Skeletal muscle satellite cell (primary cell): ENCODE data around the gene DACT2.

Experiments
- H3K27me3 ChIP-seq: 2 replicates; pipeline ENCODE4 v1.7.0; 2013; ENCODE audit warnings: low read length; ENCODE audit not compliant: control insufficient read depth, insufficient read depth
- H3K36me3 ChIP-seq: 2 replicates; pipeline ENCODE4 v1.7.0; 2013; ENCODE audit warnings: mild to moderate bottlenecking, control low read depth, low read length; ENCODE audit not compliant: insufficient read depth
- H3K4me1 ChIP-seq: 2 replicates; pipeline ENCODE4 v1.7.0; 2013; ENCODE audit warnings: low read length; ENCODE audit not compliant: control insufficient read depth, insufficient read depth
- H3K4me2 ChIP-seq: 2 replicates; pipeline ENCODE4 v1.7.0; 2013; ENCODE audit warnings: mild to moderate bottlenecking, low read length
- H3K4me3 ChIP-seq: 2 replicates; pipeline ENCODE4 v1.7.0; 2013; ENCODE audit warnings: low read length
- H3K9ac ChIP-seq: 2 replicates; pipeline ENCODE4 v1.7.0; 2013; ENCODE audit warnings: mild to moderate bottlenecking, low read depth, low read length, moderate library complexity
- H3K9me3 ChIP-seq: replicated peaks from 2 replicates; pipeline ENCODE4 v1.7.0; 2013; ENCODE audit warnings: mild to moderate bottlenecking, control low read depth, low read length

The DACT2 gene

GRCh38 chr6:168278904-168279303 lies 40.7 kb downstream of the DACT2 start:
- no peak overlapping the region for H3K4me3 ChIP-seq
- H3K27me3 ChIP-seq, result no peaks in the 10 kb centered on the region
- no peaks in the 10 kb centered on the region for H3K36me3 ChIP-seq
- peaks cover 15% of the 10 kb centered on the region for H3K9me3 ChIP-seq
- H3K4me2 ChIP-seq, result no peak overlapping the region
- H3K4me1 ChIP-seq, result no peaks in the 10 kb centered on the region
- no peak overlapping the region for H3K9ac ChIP-seq

GRCh38 chr6:168277274-168277669 lies 42.3 kb downstream of the DACT2 start:
- H3K36me3 ChIP-seq, result no peaks in the 10 kb centered on the region
- H3K27me3 ChIP-seq, result no peaks in the 10 kb centered on the region
- peaks cover 15% of the 10 kb centered on the region for H3K9me3 ChIP-seq

GRCh38 chr6:168276576-168277273 lies 42.9 kb downstream of the DACT2 start:
- peaks cover 17% of the 10 kb centered on the region for H3K9me3 ChIP-seq
- no peaks in the 10 kb centered on the region for H3K36me3 ChIP-seq
- H3K4me1 ChIP-seq, result no peaks in the 10 kb centered on the region
- no peaks in the 10 kb centered on the region for H3K27me3 ChIP-seq
- no peak overlapping the region for H3K4me2 ChIP-seq
- H3K9ac ChIP-seq, result no peak overlapping the region
- H3K4me3 ChIP-seq, result no peak overlapping the region

More at GRCh38 chr6:168277274-168277669, 42.3 kb downstream of the DACT2 start:
- no peak overlapping the region for H3K4me2 ChIP-seq
- H3K4me1 ChIP-seq, result no peaks in the 10 kb centered on the region
- H3K9ac ChIP-seq, result no peak overlapping the region
- no peak overlapping the region for H3K4me3 ChIP-seq

GRCh38 chr6:168275168-168275567 lies 44.4 kb downstream of the DACT2 start:
- peaks cover 13% of the 10 kb centered on the region for H3K9me3 ChIP-seq
- no peak overlapping the region for H3K4me2 ChIP-seq
- H3K36me3 ChIP-seq, result no peaks in the 10 kb centered on the region
- H3K27me3 ChIP-seq, result no peaks in the 10 kb centered on the region
- no peak overlapping the region for H3K4me3 ChIP-seq
- H3K4me1 ChIP-seq, result no peaks in the 10 kb centered on the region
- H3K9ac ChIP-seq, result no peak overlapping the region

- H3K9ac ChIP-seq, result no peak overlapping the region
- H3K4me1 ChIP-seq, result no peaks in the 10 kb centered on the region
- H3K27me3 ChIP-seq, result no peaks in the 10 kb centered on the region
- H3K9me3 ChIP-seq, result peaks cover 9% of the 10 kb centered on the region
- no peaks in the 10 kb centered on the region for H3K36me3 ChIP-seq
- no peak overlapping the region for H3K4me2 ChIP-seq
- no peak overlapping the region for H3K4me3 ChIP-seq
Measured at GRCh38 chr6:168274037-168274952, 45.3 kb downstream of the DACT2 start.

- Histone ChIP-seq H3K36me3 (no peaks in the 10 kb centered on the region), H3K27me3 (no peaks in the 10 kb centered on the region), H3K4me1 (no peaks in the 10 kb centered on the region), H3K9ac (no peak overlapping the region), H3K9me3 (peaks cover 12% of the 10 kb centered on the region), H3K4me3 (no peak overlapping the region), H3K4me2 (no peak overlapping the region)
Measured at GRCh38 chr6:168273441-168274036, 46.0 kb downstream of the DACT2 start.

GRCh38 chr6:168272415-168273325 lies 46.9 kb downstream of the DACT2 start:
- no peak overlapping the region for H3K4me3 ChIP-seq
- no peak overlapping the region for H3K4me2 ChIP-seq
- H3K9ac ChIP-seq, result no peak overlapping the region
- no peaks in the 10 kb centered on the region for H3K4me1 ChIP-seq
- no peaks in the 10 kb centered on the region for H3K36me3 ChIP-seq
- H3K9me3 ChIP-seq, result peaks cover 12% of the 10 kb centered on the region
- H3K27me3 ChIP-seq, result no peaks in the 10 kb centered on the region

GRCh38 chr6:168270274-168271172 lies 49.1 kb downstream of the DACT2 start:
- Histone ChIP-seq H3K27me3 (no peaks in the 10 kb centered on the region), H3K4me2 (no peak overlapping the region), H3K4me1 (no peaks in the 10 kb centered on the region), H3K36me3 (no peaks in the 10 kb centered on the region), H3K9ac (no peak overlapping the region), H3K9me3 (peaks cover 13% of the 10 kb centered on the region), H3K4me3 (no peak overlapping the region)

- Histone ChIP-seq H3K4me3 (no peak overlapping the region), H3K9ac (no peak overlapping the region), H3K36me3 (no peaks in the 10 kb centered on the region), H3K4me2 (no peak overlapping the region), H3K27me3 (no peaks in the 10 kb centered on the region), H3K4me1 (no peaks in the 10 kb centered on the region), H3K9me3 (peaks cover 12% of the 10 kb centered on the region)
Measured at GRCh38 chr6:168269455-168270243, 49.9 kb downstream of the DACT2 start.

GRCh38 chr6:168268755-168269154 lies 50.8 kb downstream of the DACT2 start:
- H3K9me3 ChIP-seq, result peaks cover 12% of the 10 kb centered on the region
- no peak overlapping the region for H3K4me3 ChIP-seq
- H3K36me3 ChIP-seq, result no peaks in the 10 kb centered on the region
- H3K27me3 ChIP-seq, result no peaks in the 10 kb centered on the region
- no peaks in the 10 kb centered on the region for H3K4me1 ChIP-seq
- H3K4me2 ChIP-seq, result no peak overlapping the region
- no peak overlapping the region for H3K9ac ChIP-seq
